ENCODE measurements around the gene KIAA1217.

- TF ChIP-seq POLR2A (IDR thresholded peaks at IDR 0.05) (no peak), CTCF (IDR thresholded peaks at IDR 0.05) (no peak)
These were observed 80.3 kb downstream of the KIAA1217 start for GRCh38 chr10:24289235-24289634.
